Naive thymus-derived CD8-positive, alpha-beta T cell (primary cell): ENCODE measurements around the gene TUSC7. TPM values are rescaled to one million over a fixed set of nuclear protein-coding genes. Genes with fewer than 3 reads are reported as not detected.

ENCODE experiments used
- ATAC-seq, 2 donors: fragments of 150-1000 bp; cut with Tn5 transposase in 1 of 2; sonication (Bioruptor Pico), chemical (Tn5 transposase) in 1 of 2; 1 replicate in 1 of 2; 2 replicates in 1 of 2; pipeline ENCODE4 v1.10.0; 2021; ENCODE audit warnings: mild to moderate bottlenecking in 2 of 2, moderate library complexity in 2 of 2
- POLR2A ChIA-PET: fragments of 350-600 bp; sonication (Branson Sonifier 250); formaldehyde crosslinking; loops from one replicate; lab custom pipeline; 2021; ENCODE audit warnings: antibody characterized with exemption; lab: Charles Lee
- DNase-seq, 10 donors: peaks; one replicate each; pipeline versions ENCODE4 v3.0.0 to v3.0.0-alpha.2; 2020 to 2022
- H3K27ac Mint-ChIP-seq, 10 donors: one replicate each; pipeline ENCODE4 v1.8.0; 2020 to 2022; ENCODE audit warnings: mild to moderate bottlenecking in 10 of 10, mixed read lengths in 10 of 10, moderate library complexity in 4 of 10, inconsistent platforms in 1 of 10
- H3K27me3 Mint-ChIP-seq, 5 donors: one replicate each; pipeline ENCODE4 v1.8.0; 2021 to 2022; ENCODE audit warnings: mixed read lengths in 5 of 5
- H3K36me3 Mint-ChIP-seq, 3 donors: one replicate each; pipeline ENCODE4 v1.8.0; 2020 to 2022; ENCODE audit warnings: mixed read lengths in 3 of 3, mild to moderate bottlenecking in 2 of 3, inconsistent platforms in 1 of 3
- H3K4me1 Mint-ChIP-seq, 4 donors: one replicate each; pipeline ENCODE4 v1.8.0; 2021 to 2022; ENCODE audit warnings: mixed read lengths in 4 of 4
- H3K4me3 Mint-ChIP-seq, 10 donors: one replicate each; pipeline ENCODE4 v1.8.0; 2020 to 2022; ENCODE audit warnings: mild to moderate bottlenecking in 10 of 10, mixed read lengths in 10 of 10, moderate library complexity in 6 of 10, inconsistent platforms in 1 of 10
- H3K9me3 Mint-ChIP-seq, 9 donors: one replicate each; pipeline ENCODE4 v1.8.0; 2020 to 2022; ENCODE audit warnings: mixed read lengths in 9 of 9, mild to moderate bottlenecking in 3 of 9, inconsistent platforms in 1 of 9, moderate library complexity in 1 of 9
- polyA plus RNA-seq, 3 donors: library from polyadenylated mRNA; unstranded; fragments of 300-500 nt; fragmentation: Illumina TruSeq; gene quantifications; one replicate each; pipeline ENCODE4 v1.2.3, GENCODE V29; 2021
- total RNA-seq, 8 experiments: library from RNA in 2 of 8; stranded (reverse) in 2 of 8; gene quantifications; one replicate each; pipeline ENCODE4 v1.2.3 and lab custom pipeline; 2021 to 2026

The TUSC7 gene
- total RNA-seq: not detected
- polyA plus RNA-seq: not detected
- total RNA-seq (lab: John Stamatoyannopoulos, UW): 0 reads per million in 6 experiments

DNA sequence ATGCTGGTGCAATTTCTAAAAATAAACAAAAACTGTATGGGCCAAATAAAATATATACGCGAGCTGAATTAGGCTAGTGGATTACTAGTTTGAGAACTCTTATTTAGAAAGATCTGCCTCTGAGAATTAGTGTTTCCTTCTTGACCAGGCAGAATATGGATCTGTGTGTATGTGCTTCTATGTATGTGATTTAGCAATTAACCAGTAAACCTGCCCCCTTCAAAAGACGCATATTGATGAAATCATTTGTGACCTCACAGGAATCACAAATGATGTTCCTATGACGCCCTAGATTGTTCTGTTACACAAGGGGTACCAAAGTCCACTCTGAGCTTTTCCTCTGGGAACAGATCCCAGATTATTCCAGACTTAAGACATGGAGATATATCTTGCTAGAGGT lies at the start of gene TUSC7:
TSS of gene TUSC7 (plus strand) at position 301 of the 400 bp plus-strand sequence.
- Mint-ChIP-seq H3K4me3 (no peak within 1 kb of the TSS), H3K36me3 (no peaks in the 10 kb centered on the region), H3K9me3 (peaks cover 0 to 11% (median 0%) of the 10 kb centered on the region in 9 donors), H3K4me1 (no peaks in the 10 kb centered on the region), H3K27ac (no peak within 1 kb of the TSS), H3K27me3 (peaks cover 0 to 4% (median 0%) of the 10 kb centered on the region in 5 donors)
- POLR2A ChIA-PET: no interaction called here
- no peak for DNase-seq
- ATAC-seq: no peak

DNA sequence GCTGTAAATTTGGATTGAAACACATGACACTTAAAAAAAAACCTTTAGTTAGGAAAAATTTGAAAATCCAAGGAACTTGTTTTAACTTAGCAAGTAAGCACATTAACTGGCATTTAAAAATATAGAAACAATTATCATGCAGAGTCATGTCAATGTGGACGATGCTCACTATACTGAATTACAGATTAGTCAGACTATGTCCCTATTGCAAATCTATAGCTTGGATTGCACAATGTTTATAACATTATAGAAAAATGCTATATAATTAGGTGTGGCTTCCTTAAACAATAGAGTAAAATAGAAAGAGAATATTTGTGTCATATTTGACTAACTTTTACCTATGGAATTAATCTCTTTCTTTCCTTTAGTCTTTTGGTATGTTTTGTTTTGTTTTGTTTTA lies 48.4 kb upstream of the TUSC7 start:
- no peaks in the 10 kb centered on the region for H3K4me1 Mint-ChIP-seq
- POLR2A ChIA-PET: no interaction called here

DNA sequence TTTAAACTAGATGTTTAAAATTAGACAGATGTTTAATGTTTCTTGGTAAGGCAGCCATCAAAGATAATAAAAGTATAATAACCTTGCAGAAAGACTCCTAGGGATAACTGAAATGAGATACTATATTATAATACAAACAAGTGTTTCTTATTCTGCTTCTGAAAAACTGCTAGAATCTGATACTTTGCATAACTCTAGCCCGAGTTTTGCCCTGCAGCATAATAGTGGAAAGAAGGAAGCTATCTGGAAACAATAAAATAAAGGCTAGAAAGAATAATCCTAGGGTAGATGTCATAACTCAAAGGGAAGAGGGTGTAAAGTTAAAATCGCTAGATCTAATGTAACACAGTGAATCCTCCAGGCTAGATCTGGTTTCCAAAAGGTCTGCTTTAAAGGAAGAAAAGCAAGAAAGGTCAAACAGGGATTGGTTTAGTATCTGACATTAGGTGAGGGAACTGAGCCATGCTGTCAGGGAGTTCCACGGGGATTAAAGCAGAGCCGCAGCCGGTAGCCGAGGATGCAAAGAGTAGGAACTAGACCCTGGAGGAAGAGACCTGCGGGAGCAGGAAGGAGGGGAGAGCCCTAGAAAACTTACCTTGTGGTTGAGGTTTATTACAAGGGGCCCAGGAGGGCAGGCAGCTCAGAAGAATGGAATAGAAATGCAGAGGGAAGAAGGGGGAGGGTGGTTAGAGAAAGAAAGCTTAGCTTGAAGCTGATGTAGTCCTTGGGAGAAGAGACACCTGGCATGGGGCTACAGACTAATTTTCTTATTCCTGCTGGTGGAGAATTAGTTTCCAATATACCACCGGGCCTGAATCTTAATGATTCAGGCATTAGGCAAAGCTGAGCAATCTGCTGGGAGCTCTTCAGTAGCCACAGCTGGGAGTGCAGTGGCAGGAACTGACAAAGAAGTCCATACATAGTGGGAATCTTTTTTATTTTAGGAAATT lies 46.1 kb upstream of the TUSC7 start:
- no peaks in the 10 kb centered on the region for H3K36me3 Mint-ChIP-seq
- DNase-seq: no peak
- POLR2A ChIA-PET: no interaction called here
- no peaks in the 10 kb centered on the region for H3K27me3 Mint-ChIP-seq
- ATAC-seq: no peak
- peaks cover 0 to 11% (median under 1%) of the 10 kb centered on the region in 9 donors for H3K9me3 Mint-ChIP-seq
- H3K4me1 Mint-ChIP-seq: no peaks in the 10 kb centered on the region
- no peak overlapping the region for H3K27ac Mint-ChIP-seq
- H3K4me3 Mint-ChIP-seq: no peak overlapping the region

More for the DNA sequence above, 48.4 kb upstream of the TUSC7 start:
- Mint-ChIP-seq H3K27me3 (no peaks in the 10 kb centered on the region), H3K9me3 (peaks cover 0 to 2% (median 0%) of the 10 kb centered on the region in 9 donors), H3K36me3 (no peaks in the 10 kb centered on the region), H3K27ac (no peak overlapping the region), H3K4me3 (no peak overlapping the region)
- no peak for DNase-seq
- no peak for ATAC-seq

DNA sequence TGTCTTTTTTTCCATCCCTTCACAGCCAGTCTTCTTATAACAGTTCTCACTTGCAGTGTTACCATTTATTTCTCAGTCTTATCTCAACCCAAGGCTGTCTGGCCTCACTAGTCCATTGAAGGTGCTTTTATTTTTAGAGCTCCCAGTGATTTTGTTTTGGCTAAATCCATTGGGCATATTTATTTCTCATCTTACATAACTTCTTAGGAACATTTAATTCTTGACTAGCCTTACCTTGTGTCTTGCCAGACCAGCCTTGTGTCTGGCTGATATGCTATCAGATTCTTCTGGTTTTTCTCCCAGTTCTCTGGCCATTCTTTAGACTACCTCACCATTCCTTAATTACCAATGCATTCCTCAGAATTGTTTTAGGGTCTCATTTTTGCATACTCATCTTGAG lies 42.3 kb upstream of the TUSC7 start:
- no peaks in the 10 kb centered on the region for H3K36me3 Mint-ChIP-seq
- no peak overlapping the region for H3K27ac Mint-ChIP-seq

DNA sequence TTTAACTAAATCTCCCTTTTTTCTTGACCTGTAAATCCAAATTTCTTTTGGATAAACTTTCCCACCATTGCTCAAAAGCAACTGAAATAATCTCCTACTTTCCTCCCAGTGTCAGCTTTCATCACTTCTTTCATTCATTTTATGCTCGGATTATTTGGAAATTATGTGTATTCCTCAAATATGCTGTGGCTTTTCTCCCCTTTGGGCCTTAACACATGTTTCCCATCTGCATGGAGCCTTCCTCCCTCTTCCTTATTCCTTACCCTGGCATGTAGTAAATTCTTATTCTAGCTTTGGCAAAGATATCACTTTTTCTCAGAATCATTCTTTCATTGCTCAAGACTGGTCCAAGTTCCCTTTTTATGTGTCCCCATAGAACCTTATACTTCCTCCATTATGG lies 41.8 kb upstream of the TUSC7 start:
- Mint-ChIP-seq H3K36me3 (no peaks in the 10 kb centered on the region), H3K9me3 (peaks cover 0 to 19% (median 2%) of the 10 kb centered on the region in 9 donors), H3K4me3 (no peak overlapping the region), H3K27ac (no peak overlapping the region), H3K4me1 (no peaks in the 10 kb centered on the region), H3K27me3 (no peaks in the 10 kb centered on the region)
- DNase-seq (no peak), ATAC-seq (no peak)
- POLR2A ChIA-PET: no interaction called here

More for the DNA sequence above, 42.3 kb upstream of the TUSC7 start:
- POLR2A ChIA-PET: no interaction called here
- DNase-seq: no peak
- Mint-ChIP-seq H3K4me3 (no peak overlapping the region), H3K27me3 (no peaks in the 10 kb centered on the region), H3K9me3 (peaks cover 0 to 19% (median 2%) of the 10 kb centered on the region in 9 donors), H3K4me1 (no peaks in the 10 kb centered on the region)
- no peak for ATAC-seq

DNA sequence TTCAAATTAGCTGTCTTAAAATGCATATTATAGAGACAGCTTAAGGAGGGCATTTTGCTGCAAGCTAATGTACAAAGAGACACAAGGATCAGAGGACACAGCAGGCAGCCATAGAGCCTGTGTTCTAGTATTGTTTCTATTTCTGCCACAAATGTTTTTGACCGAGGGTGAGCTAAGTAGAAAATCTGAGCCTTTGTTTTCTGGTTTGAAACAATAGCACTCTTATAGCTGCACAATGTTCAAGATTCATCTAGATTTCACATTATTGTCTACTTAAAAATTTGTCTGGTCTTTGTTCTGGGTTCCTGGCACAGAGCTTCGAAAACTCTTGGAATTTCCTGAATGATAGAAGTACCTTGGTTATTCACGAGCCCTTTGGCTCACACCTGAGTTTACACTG lies 40.0 kb upstream of the TUSC7 start:
- no peaks in the 10 kb centered on the region for H3K27me3 Mint-ChIP-seq
- POLR2A ChIA-PET: no interaction called here
- ATAC-seq: no peak
- no peak overlapping the region for H3K27ac Mint-ChIP-seq
- H3K4me3 Mint-ChIP-seq: no peak overlapping the region
- DNase-seq: no peak
- H3K9me3 Mint-ChIP-seq: peaks cover 0 to 31% (median 2%) of the 10 kb centered on the region in 9 donors
- no peaks in the 10 kb centered on the region for H3K36me3 Mint-ChIP-seq
- no peaks in the 10 kb centered on the region for H3K4me1 Mint-ChIP-seq

DNA sequence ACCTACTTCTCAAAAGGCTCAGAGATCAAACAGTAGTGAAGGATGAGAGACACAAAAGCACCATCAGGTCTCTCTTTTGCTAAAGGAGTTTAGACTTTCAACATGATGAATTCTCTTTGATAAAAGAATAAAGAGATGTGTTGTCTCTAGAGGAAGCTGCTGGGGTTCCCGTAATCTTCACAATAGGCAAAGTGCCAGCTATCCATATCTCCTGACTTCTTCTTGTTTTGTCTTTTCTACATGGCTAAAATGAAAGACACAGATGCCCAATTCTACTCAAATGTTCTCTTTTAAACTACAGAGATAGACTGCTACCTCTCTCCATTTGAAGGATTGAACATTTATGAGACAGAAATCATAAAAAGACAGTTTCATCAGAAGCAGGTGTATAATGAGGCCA lies 38.4 kb upstream of the TUSC7 start:
- H3K27me3 Mint-ChIP-seq: no peaks in the 10 kb centered on the region
- H3K4me3 Mint-ChIP-seq: no peak overlapping the region
- H3K9me3 Mint-ChIP-seq: peaks cover 0 to 31% (median 5%) of the 10 kb centered on the region in 9 donors
- POLR2A ChIA-PET: no interaction called here
- no peak for DNase-seq
- no peak overlapping the region for H3K27ac Mint-ChIP-seq
- H3K36me3 Mint-ChIP-seq: no peaks in the 10 kb centered on the region
- no peak for ATAC-seq
- H3K4me1 Mint-ChIP-seq: no peaks in the 10 kb centered on the region

DNA sequence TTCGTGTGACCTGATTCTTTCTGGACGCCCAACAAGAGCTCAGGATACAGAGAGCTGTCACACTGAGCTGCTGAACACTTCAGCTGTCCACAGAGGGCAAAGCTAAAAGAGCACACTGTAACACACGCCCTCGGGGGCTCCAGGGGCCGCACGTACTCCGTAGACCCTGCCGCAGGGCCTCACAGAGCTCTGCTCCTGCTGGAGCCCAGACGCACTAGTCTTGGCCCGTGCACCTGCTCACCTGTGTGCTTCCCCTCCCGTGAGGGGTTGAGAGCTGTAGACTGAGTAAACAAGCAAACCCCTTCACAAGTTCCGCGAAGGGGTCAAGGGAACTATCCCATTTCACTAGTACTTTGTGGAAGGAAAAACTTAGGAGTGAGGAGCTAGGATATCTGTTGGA lies 30.7 kb upstream of the TUSC7 start:
- Mint-ChIP-seq H3K36me3 (no peaks in the 10 kb centered on the region), H3K9me3 (peaks cover 0 to 12% (median 4%) of the 10 kb centered on the region in 9 donors), H3K27ac (no peak overlapping the region), H3K27me3 (no peaks in the 10 kb centered on the region), H3K4me3 (no peak overlapping the region), H3K4me1 (no peaks in the 10 kb centered on the region)
- POLR2A ChIA-PET: no interaction called here
- ATAC-seq (no peak), DNase-seq (no peak)

DNA sequence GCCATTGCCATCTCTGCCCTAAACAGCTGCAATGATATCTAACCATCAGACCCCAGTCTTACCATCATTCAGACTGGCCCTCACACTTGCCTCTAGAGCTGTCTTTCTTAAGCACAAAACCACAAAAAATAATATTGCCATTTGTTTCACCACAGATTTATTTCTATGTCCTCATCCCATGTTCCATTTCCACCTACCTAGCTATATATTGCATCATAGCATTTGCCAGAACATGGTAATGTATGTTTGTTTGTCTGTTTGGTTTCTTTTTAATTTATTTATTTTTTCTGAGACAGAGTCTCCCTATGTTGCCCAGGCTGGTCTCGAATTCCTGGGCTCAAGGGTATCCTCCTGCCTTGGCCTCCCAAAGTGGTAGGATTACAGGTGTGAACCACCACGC lies 18.5 kb upstream of the TUSC7 start:
- Mint-ChIP-seq H3K4me3 (no peak overlapping the region), H3K27ac (no peak overlapping the region), H3K36me3 (no peaks in the 10 kb centered on the region), H3K9me3 (peaks cover 0 to 15% (median 4%) of the 10 kb centered on the region in 9 donors), H3K27me3 (peaks cover 0 to 4% (median 0%) of the 10 kb centered on the region in 5 donors), H3K4me1 (no peaks in the 10 kb centered on the region)
- no peak for ATAC-seq
- DNase-seq: no peak
- POLR2A ChIA-PET: no interaction called here

DNA sequence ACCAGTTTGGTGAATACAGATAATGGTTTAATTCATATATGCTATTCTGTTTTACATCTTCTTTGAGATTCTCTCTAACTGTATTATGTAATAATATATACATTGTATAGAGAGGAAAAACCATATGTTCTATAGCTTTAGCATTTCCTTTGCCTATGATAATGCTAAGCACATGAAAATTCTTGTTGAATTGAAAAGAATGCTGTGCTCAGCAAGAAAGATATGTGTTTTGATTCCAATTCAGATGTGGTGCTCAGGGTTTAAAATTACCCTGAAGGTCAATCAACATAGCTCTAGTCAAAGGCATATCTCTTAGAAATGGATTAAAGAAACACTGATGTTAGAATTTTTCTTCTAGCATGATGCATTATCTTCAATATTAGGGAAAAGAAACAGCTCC lies 8.5 kb upstream of the TUSC7 start:
- H3K9me3 Mint-ChIP-seq: peaks cover 0 to 12% (median 2%) of the 10 kb centered on the region in 9 donors
- no peaks in the 10 kb centered on the region for H3K4me1 Mint-ChIP-seq
- H3K27ac Mint-ChIP-seq: no peak overlapping the region
- DNase-seq (no peak), ATAC-seq (no peak)
- H3K36me3 Mint-ChIP-seq: no peaks in the 10 kb centered on the region
- POLR2A ChIA-PET: no interaction called here
- H3K27me3 Mint-ChIP-seq: peaks cover 0 to 2% (median 0%) of the 10 kb centered on the region in 5 donors
- H3K4me3 Mint-ChIP-seq: no peak overlapping the region

DNA sequence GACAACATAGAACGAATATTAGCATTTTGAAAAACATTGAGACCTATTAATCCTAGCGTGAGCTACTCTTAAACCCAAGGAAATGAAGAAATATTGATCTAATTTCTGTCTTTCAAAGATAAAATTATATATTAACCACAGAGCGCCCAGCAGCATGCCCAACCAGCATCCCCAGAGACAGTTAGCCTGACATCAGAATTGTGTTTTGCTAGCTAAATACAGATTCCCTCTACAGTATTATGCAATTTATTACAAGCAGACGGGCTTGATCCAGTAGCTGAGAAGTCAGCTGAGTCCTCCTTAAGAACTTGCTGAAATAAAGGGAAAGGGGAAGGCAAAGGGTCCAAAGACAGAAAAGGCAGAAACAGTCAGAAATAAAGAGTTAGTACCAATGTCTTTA lies 7.2 kb upstream of the TUSC7 start:
- DNase-seq (no peak), ATAC-seq (no peak)
- H3K36me3 Mint-ChIP-seq: no peaks in the 10 kb centered on the region
- H3K4me1 Mint-ChIP-seq: no peaks in the 10 kb centered on the region
- POLR2A ChIA-PET: no interaction called here
- H3K4me3 Mint-ChIP-seq: no peak overlapping the region
- peaks cover 0 to 2% (median 0%) of the 10 kb centered on the region in 5 donors for H3K27me3 Mint-ChIP-seq
- H3K9me3 Mint-ChIP-seq: peaks cover 0 to 5% (median under 1%) of the 10 kb centered on the region in 9 donors
- no peak overlapping the region for H3K27ac Mint-ChIP-seq

DNA sequence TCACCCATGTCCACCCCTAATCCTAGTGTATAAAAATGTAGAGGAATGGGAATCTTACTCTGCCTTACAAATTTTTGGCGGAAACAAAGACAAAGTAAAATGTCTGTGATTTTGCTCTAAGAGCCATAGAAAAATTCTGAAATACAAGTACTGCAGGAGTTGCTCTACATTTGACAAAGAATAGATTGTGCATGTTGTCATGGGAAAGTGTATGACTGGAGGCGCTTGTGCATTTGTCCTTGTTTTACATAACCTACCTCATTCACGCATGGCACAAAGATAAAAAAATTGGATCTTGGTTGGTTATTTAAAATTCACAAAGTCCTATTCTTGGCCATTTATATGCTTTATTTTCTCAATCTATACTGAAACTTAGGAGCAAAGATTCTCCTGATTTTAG lies 2.0 kb upstream of the TUSC7 start:
- Mint-ChIP-seq H3K36me3 (no peaks in the 10 kb centered on the region), H3K4me3 (no peak overlapping the region), H3K27ac (no peak overlapping the region), H3K9me3 (peaks cover 0 to 11% (median 0%) of the 10 kb centered on the region in 9 donors), H3K4me1 (no peaks in the 10 kb centered on the region), H3K27me3 (peaks cover 0 to 4% (median 0%) of the 10 kb centered on the region in 5 donors)
- ATAC-seq (no peak), DNase-seq (no peak)
- POLR2A ChIA-PET: no interaction called here

DNA sequence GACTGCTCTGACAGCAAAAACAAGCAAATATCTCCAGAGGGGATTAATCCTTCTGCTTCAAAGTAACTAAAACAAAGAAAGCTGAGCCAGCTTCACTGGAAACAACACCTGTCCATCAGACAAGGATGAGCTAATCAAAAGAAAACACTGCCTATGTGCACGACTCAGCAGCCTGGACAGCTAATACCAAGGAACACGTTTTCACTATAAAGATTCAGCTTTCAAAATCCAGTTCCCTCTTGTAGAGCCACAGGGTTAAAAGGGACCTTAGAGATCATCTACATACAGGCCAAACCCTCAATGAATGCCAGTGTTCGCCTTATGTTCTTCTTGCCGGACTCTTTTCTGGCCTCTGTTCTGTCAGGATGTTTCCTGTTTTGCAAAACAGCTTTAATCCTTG lies 6.9 kb downstream of the TUSC7 start:
- no peak for ATAC-seq
- H3K4me1 Mint-ChIP-seq: no peaks in the 10 kb centered on the region
- no peak for DNase-seq
- no peaks in the 10 kb centered on the region for H3K36me3 Mint-ChIP-seq
- H3K4me3 Mint-ChIP-seq: no peak overlapping the region
- peaks cover 0 to 16% (median 0%) of the 10 kb centered on the region in 9 donors for H3K9me3 Mint-ChIP-seq
- H3K27me3 Mint-ChIP-seq: peaks cover 0 to 4% (median 0%) of the 10 kb centered on the region in 5 donors
- POLR2A ChIA-PET: no interaction called here
- H3K27ac Mint-ChIP-seq: no peak overlapping the region
